Stimulated activated CD8-positive, alpha-beta memory T cell treated with anti-CD3 and anti-CD28 coated beads, Interleukin-7, amount 100 ng/mL, for 48 hours (primary cell): Measurements from ENCODE around the gene LAMA1.

Source experiments
- DNase-seq, 2 donors: peaks; one replicate each; pipeline ENCODE4 v3.0.0-alpha.2; 2020; ENCODE audit warnings: low read depth in 1 of 2; ENCODE audit errors: extremely low read depth in 1 of 2

The LAMA1 gene

GRCh38 chr18:7000484-7001096 is 117.0 kb downstream of the LAMA1 start:
- DNase-seq: no peak

- no peak for DNase-seq
Observed at GRCh38 chr18:6997808-6998207, 119.8 kb downstream of the LAMA1 start.

GRCh38 chr18:6994771-6995430 is 122.7 kb downstream of the LAMA1 start:
- DNase-seq: no peak

- DNase-seq: no peak
Observed at GRCh38 chr18:6994056-6994770, 123.4 kb downstream of the LAMA1 start.

GRCh38 chr18:6992761-6993160 is 124.8 kb downstream of the LAMA1 start:
- no peak for DNase-seq

- DNase-seq: no peak
Observed at GRCh38 chr18:6983366-6983765, 134.2 kb downstream of the LAMA1 start.

- DNase-seq: no peak
Observed at GRCh38 chr18:6982398-6982797, 135.2 kb downstream of the LAMA1 start.

GRCh38 chr18:6980363-6980762 is 137.2 kb downstream of the LAMA1 start:
- DNase-seq: no peak

- DNase-seq: no peak
Observed at GRCh38 chr18:6979954-6980353, 137.6 kb downstream of the LAMA1 start.

GRCh38 chr18:6976935-6977334 is 140.7 kb downstream of the LAMA1 start:
- no peak for DNase-seq

- DNase-seq: no peak
Observed at GRCh38 chr18:6975084-6975483, 142.5 kb downstream of the LAMA1 start.

- DNase-seq: no peak
Observed at GRCh38 chr18:6971823-6972478, 145.6 kb downstream of the LAMA1 start.

- no peak for DNase-seq
Observed at GRCh38 chr18:6963452-6964097, 154.0 kb downstream of the LAMA1 start.

- no peak for DNase-seq
Observed at GRCh38 chr18:6962571-6963451, 154.8 kb downstream of the LAMA1 start.

- no peak for DNase-seq
Observed at GRCh38 chr18:6961331-6961730, 156.3 kb downstream of the LAMA1 start.

GRCh38 chr18:6960656-6961055 is 156.9 kb downstream of the LAMA1 start:
- no peak for DNase-seq

- no peak for DNase-seq
Observed at GRCh38 chr18:6960124-6960523, 157.5 kb downstream of the LAMA1 start.

- DNase-seq: no peak
Observed at GRCh38 chr18:6959110-6959509, 158.5 kb downstream of the LAMA1 start.

- no peak for DNase-seq
Observed at GRCh38 chr18:6956999-6957398, 160.6 kb downstream of the LAMA1 start.

GRCh38 chr18:6956495-6956894 is 161.1 kb downstream of the LAMA1 start:
- no peak for DNase-seq
